Measurements from ENCODE around the gene CELF4.

- no peak for TF ChIP-seq GATA2 (IDR thresholded peaks at IDR 0.05; ENCODE audit: low read depth, low read length)
- no peak for TF ChIP-seq GATA3 (IDR thresholded peaks at IDR 0.05; ENCODE audit: low read depth, low read length)
Observed at GRCh38 chr18:37612524-37613252, 47.1 kb upstream of the CELF4 start.

All from SH-SY5Y (cell line).